GM18907 (cell line): ENCODE data around the gene ACER1.
"Not testable (repeated sequence)": the region's sequence is repeated elsewhere in the genome, so short reads cannot be mapped to it uniquely, and the experiment has no call there.

Experiments
- ATAC-seq: cut with Tn5 transposase; IDR thresholded peaks from one replicate; pipeline ENCODE4 v1.9.1; 2021; ENCODE audit warnings: mild to moderate bottlenecking, moderate library complexity; ENCODE audit not compliant: unreplicated experiment

ACER1 gene

GRCh38 chr19:6292006-6292405 is 41.4 kb downstream of the ACER1 start:
- ATAC-seq, result no peak

- ATAC-seq, result no peak
Observed at GRCh38 chr19:6288737-6289136, 44.7 kb downstream of the ACER1 start.

- ATAC-seq, result no peak
Observed at GRCh38 chr19:6287269-6287885, 46.0 kb downstream of the ACER1 start.

DNA sequence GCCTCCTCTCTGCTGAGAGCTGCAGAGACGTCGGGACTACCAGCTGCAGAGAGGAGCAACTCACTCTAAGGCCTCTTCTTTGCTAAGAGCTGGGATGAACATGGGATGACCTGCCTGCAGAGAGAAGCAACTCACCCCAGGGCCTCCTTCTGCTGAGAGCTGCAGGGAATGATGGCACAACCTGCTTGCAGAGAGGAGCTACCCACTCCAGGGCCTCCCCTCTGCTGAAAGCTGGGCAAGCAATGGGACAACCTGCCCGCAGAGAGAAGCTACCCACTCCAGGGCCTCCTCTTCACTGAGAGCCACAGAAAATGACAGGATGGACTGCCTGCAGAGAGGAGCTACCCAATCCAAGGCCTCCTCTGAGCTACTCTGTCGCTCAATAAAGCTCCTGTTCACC is 46.7 kb downstream of the ACER1 start:
- no peak for ATAC-seq

DNA sequence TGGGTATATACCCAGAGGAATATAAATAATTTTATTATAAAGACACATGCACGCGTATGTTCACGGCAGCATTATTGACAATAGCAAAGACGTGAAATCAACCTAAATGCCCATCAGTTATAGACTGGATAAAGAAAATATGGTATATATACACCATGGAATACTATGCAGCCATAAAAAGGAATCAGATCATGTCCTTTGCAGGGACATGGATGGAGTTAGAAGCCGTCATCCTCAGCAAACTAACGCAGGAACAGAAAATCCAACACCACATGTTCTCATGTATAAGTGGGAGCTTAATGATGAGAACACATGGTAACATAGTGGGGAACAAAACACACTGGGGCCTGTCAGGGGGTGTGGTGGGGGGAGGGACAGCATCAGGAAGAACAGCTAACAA is 51.0 kb downstream of the ACER1 start:
- ATAC-seq, result not testable (repeated sequence)

GRCh38 chr19:6279931-6280591 is 53.4 kb downstream of the ACER1 start, which contains the start of gene MLLT1:
Gene MLLT1 (minus strand): TSS chr19:6279975. CDS start chr19:6279784, 191 bp downstream.
- ATAC-seq, result peak; percentile 88

GRCh38 chr19:6279620-6279930 is 53.8 kb downstream of the ACER1 start:
- peak; percentile 33 for ATAC-seq

DNA sequence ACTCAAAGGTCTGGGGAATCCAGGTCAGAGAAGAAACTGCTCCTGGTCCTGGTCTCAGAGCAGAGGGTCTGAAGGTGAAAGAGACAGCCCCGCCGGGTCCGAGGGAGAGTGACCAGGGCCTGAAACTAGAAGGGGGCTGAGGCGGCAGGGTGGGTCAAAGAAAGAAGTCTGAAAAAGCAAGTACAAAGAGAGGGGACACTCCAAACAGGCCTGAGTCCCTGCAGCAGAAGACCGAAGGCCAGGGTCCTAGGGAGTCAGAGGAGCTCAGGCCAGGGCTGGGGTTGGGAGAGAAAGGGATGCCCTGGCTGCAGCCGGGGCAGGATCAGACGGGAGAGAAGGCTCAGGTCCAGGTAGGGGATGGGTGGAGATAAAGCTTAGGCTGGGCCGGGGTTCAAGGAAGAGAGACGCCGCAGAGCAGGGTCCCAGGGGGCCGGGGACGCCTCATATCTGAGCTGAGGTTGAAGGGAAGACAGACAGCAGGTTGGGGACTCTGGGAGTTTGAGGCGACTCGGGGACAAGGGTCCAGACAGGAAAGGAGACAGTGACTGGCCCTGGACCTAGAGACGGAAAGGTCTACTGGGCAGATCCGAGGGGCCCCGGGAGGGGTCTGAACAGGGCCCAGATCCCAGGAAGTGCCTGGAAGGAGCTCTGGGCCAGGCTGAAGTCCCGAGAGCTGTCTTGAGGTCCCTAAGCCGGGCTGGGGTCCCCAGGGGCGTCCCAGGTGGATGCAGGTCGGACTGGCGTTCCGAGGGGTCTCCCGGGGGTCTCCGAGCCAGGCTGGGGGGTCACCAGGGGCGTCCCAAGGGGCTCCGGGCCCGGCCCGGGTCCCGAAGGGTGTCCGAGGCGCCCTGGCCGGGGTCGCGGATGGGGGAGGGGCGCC is 54.4 kb downstream of the ACER1 start:
- no peak for ATAC-seq

- no peak for ATAC-seq
Observed at GRCh38 chr19:6278051-6278450, 55.4 kb downstream of the ACER1 start.

GRCh38 chr19:6276447-6276846 is 57.0 kb downstream of the ACER1 start:
- no peak for ATAC-seq

DNA sequence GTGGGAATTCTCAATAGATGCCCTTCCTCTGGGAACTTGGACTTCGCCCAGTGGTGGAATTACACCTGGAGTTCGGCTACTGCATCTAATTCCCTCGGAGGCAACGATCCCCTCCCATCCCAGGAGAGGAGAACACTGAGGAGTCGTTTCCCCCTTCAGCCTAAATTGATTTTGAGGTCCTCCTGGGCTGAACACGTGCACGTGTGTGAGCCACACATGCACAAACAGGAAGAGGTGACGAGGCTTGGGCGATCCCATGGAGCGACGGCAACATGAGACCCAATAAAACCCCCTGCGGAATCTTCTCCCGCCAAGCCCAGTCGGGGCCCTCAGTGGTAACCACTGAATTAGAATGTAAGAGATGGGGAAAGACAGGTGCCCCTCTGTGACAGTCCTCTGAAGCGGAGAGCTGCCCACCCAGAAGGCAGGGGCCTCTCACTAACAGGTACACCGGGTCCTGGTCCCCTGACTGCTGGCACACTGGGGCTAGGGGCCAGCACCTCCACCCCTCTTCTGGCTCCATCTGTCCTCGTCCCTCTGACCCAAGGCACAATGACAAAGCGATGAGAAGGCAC is 58.2 kb downstream of the ACER1 start:
- no peak for ATAC-seq

- ATAC-seq, result no peak
Observed at GRCh38 chr19:6274756-6275155, 58.7 kb downstream of the ACER1 start.

DNA sequence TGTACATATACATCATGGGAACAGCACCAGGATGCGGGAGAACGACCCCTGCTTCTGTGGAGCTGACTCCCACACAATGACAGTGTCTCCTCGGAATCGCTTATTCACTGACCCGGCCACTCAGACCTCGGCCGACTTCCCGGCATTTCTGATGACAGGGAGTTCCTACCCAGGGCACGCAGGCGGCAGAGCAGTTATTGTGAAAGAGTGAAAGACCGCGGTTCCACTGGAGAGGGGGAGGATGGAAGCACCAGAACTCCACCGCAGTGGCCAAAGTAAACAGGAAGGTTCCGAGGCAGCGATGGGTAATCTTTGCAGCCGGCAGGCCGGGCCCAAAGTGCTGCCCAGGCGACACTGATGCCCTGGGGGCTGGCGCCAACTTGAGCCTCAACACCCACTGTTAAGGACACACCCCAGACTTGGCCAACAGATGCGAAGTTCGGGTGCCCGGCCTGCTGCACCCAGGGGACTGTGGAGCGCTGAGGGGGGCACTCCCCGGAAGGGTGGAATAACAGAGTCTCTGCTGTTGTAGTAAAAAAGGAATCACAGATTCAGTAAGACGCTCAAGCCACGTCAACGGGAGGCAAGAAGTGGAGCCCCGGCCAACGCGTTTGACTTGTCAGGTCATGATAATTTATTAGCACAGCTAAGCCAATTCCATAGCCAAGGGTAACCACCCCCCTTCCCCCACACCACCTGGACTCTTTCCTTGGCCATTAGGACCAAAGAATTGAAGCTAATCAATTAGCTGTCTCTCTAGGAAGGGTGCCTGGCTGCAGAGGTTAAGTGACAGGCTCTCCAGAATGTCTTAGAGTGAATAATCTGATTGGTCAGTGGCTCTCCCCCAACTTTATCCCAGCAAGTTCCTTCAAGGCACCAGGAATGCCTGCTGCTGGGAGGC is 59.5 kb downstream of the ACER1 start:
- no peak for ATAC-seq

DNA sequence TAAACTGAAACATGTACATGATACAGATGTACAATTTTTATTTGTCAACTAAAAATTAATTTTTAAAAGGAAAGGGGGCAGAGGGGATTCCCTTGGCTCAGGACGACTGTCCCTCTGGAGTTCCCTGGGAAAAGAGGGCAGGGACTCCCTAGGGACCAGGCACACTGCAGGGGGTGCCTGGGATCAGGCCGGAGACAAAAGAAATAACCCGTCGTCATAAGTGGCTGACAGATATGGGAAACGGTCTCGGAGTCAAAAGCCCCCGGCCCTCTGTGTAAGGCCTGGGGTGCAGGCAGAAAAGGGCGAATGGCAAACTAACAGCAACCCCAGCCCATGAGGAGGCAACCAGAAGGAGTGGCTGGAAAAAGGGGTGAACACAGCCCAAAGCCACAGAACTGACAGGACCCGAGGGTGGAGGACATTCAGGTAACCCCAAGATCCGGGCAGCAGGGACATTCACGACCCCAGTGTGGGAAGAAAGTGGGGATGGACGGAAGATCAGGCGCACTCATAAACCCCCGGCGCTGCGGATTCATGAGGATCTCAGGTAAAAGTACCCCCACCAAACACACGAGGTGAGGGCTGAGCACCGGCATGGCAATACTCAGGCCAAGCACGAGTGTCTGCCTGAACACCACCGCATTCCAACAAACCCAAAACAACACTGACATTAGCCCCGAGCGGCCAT is 60.4 kb downstream of the ACER1 start:
- ATAC-seq, result no peak

- no peak for ATAC-seq
Observed at GRCh38 chr19:6272411-6272791, 61.0 kb downstream of the ACER1 start.

- ATAC-seq, result no peak
Observed at GRCh38 chr19:6271721-6272410, 61.5 kb downstream of the ACER1 start.

DNA sequence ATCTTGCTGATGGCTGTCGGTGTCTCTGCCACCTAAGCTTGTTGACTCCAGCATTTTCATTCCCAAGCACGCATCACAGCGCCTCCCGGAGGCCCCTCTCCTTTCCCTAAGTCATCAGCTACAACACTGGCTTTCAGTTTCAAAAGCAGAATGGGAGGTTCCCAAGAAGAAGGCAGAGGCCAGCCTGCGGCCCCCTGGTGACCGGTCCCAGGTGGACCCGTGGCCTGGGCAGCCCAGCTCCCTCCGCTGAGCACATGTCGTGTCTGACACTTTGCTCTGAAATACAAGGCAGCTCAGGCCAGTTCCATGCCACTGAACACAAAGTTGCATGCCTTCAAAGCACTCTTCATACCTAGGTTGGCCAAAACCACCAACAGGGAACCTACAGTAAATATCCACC is 62.2 kb downstream of the ACER1 start:
- no peak for ATAC-seq

GRCh38 chr19:6270822-6271221 is 62.6 kb downstream of the ACER1 start:
- no peak for ATAC-seq

- ATAC-seq, result no peak
Observed at GRCh38 chr19:6270076-6270745, 63.2 kb downstream of the ACER1 start.
